Fibroblast of lung (primary cell): ENCODE results near the gene GFPT2. TPM values are rescaled to one million over a fixed set of nuclear protein-coding genes. Genes with fewer than 3 reads are reported as not detected.

Experiments
- DNase-seq, 2 donors: peaks; one replicate each; pipeline versions ENCODE4 v3.0.0 to v3.0.0-alpha.2; 2010; ENCODE audit warnings: low read depth in 2 of 2
- H2AFZ ChIP-seq: 2 replicates; pipeline ENCODE4 v1.5.1; 2012; ENCODE audit warnings: low read length, control low read depth, inconsistent platforms
- H3K27ac ChIP-seq: 2 replicates; pipeline ENCODE4 v1.5.1; 2011; ENCODE audit warnings: low read length, control low read depth; ENCODE audit not compliant: insufficient read depth
- H3K27me3 ChIP-seq: 2 replicates; pipeline ENCODE4 v1.5.1; 2011; ENCODE audit warnings: mild to moderate bottlenecking, low read length; ENCODE audit not compliant: control insufficient read depth, insufficient read depth
- H3K36me3 ChIP-seq: 2 replicates; pipeline ENCODE4 v1.5.1; 2011; ENCODE audit warnings: low read length; ENCODE audit not compliant: control insufficient read depth, insufficient read depth
- H3K4me1 ChIP-seq: 2 replicates; pipeline ENCODE4 v1.5.1; 2011; ENCODE audit warnings: low read length; ENCODE audit not compliant: control insufficient read depth, insufficient read depth; ENCODE audit errors: extremely low read depth
- H3K4me2 ChIP-seq: 2 replicates; pipeline ENCODE4 v1.5.1; 2011; ENCODE audit warnings: low read length, control low read depth; ENCODE audit not compliant: insufficient read depth; ENCODE audit errors: extremely low read depth
- H3K4me3 ChIP-seq, 4 experiments: fragments of 200-600 bp in 1 of 4; sonication (generic) in 1 of 4; replicated peaks in 1 of 4; 2 replicates each; pipeline ENCODE4 v1.5.1; 2011 to 2016; ENCODE audit warnings: low read length in 4 of 4, low read depth in 3 of 4, mild to moderate bottlenecking in 3 of 4, control low read depth in 2 of 4, inconsistent platforms in 1 of 4, mixed read lengths in 1 of 4; ENCODE audit not compliant: insufficient read depth in 1 of 4; ENCODE audit errors: control extremely low read depth in 1 of 4
- H3K79me2 ChIP-seq: 2 replicates; pipeline ENCODE4 v1.5.1; 2012; ENCODE audit warnings: mild to moderate bottlenecking, low read length, inconsistent platforms; ENCODE audit not compliant: control insufficient read depth, insufficient read depth
- H3K9ac ChIP-seq: 2 replicates; pipeline ENCODE4 v1.5.1; 2011; ENCODE audit warnings: mild to moderate bottlenecking, low read length, control low read depth; ENCODE audit not compliant: insufficient read depth
- H3K9me3 ChIP-seq: 2 replicates; pipeline ENCODE4 v1.5.1; 2012; ENCODE audit warnings: low read depth, low read length; ENCODE audit not compliant: control insufficient read depth, insufficient read depth
- H4K20me1 ChIP-seq: 2 replicates; pipeline ENCODE4 v1.5.1; 2011; ENCODE audit warnings: low read length; ENCODE audit not compliant: control insufficient read depth, insufficient read depth; ENCODE audit errors: extremely low read depth
- CTCF ChIP-seq, 2 donors: IDR thresholded peaks in 1 of 2; conservative IDR thresholded peaks in 1 of 2; 1 replicate in 1 of 2; 2 replicates in 1 of 2; pipeline ENCODE4 v1.5.1; 2011 to 2012; ENCODE audit warnings: low read length in 2 of 2, control low read depth in 1 of 2, inconsistent platforms in 1 of 2, low read depth in 1 of 2, mild to moderate bottlenecking in 1 of 2
- EZH2 ChIP-seq: IDR thresholded peaks from 2 replicates; pipeline ENCODE4 v1.5.1; 2012; ENCODE audit warnings: low read length, control low read depth, mild to moderate bottlenecking; ENCODE audit errors: missing control alignments
- polyA plus RNA-seq, 2 donors: library from polyadenylated mRNA; depleted of rRNA in 1 of 2; stranded (reverse) in 1 of 2; unstranded in 1 of 2; fragments of >200 nt; gene quantifications; 2 replicates each; pipeline ENCODE4 v1.2.1, GENCODE V29; 2011 to 2012; ENCODE audit warnings: missing spikeins in 1 of 2
- total RNA-seq: library from RNA; depleted of rRNA; stranded (reverse); fragments of >200 nt; gene quantifications from 2 replicates; pipeline ENCODE4 v1.2.1, GENCODE V29; 2014

GFPT2 gene
- total and polyA plus RNA-seq, 2 donors (not counting 1 experiment from before 2014, with no cell fraction given) = 6.1 to 19.3 TPM

DNA sequence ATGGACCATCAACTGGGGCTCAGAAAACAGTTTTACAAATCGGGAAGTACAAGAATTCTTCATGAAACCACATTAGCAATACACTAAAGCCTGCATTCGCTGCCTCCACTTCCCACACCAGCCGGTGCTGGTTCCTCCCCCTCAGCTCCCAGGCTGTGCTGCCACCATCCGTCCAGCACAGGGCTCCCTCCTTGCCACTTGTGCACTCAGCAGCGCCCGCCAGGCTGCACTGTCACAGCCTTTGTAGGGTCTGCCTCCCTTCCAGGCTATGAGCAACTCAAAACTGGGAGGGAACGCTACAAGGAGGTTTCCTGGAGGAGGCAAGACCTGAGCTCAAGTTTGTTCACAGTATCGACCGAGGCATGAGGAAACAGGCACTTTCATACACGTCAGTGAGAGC, 69.0 kb downstream of the GFPT2 start:
- Histone ChIP-seq H3K4me1 (no peaks in the 10 kb centered on the region), H3K27ac (no peak overlapping the region), H3K36me3 (peaks cover 2% of the 10 kb centered on the region), H3K79me2 (no peaks in the 10 kb centered on the region), H3K9ac (no peak overlapping the region), H3K4me3 (no peak overlapping the region), H3K4me2 (no peak overlapping the region), H3K27me3 (no peaks in the 10 kb centered on the region), H3K9me3 (no peaks in the 10 kb centered on the region), H4K20me1 (no peaks in the 10 kb centered on the region), H2AFZ (no peak overlapping the region)
- DNase-seq = no peak
- TF ChIP-seq EZH2 (no peak), CTCF (conservative IDR thresholded peaks at IDR 0.05 in 1 of 2, IDR thresholded peaks at IDR 0.05 in 1 of 2; ENCODE audit: low read depth in 1 of 2, low read length in 2 of 2) (no peak)

- Histone ChIP-seq H3K27ac (no peak overlapping the region), H4K20me1 (no peaks in the 10 kb centered on the region), H3K4me1 (no peaks in the 10 kb centered on the region), H3K9me3 (no peaks in the 10 kb centered on the region), H3K9ac (no peak overlapping the region), H2AFZ (no peak overlapping the region), H3K4me2 (no peak overlapping the region), H3K27me3 (no peaks in the 10 kb centered on the region), H3K4me3 (no peak overlapping the region), H3K36me3 (peaks cover 2% of the 10 kb centered on the region), H3K79me2 (no peaks in the 10 kb centered on the region)
- no peak for TF ChIP-seq EZH2
- TF ChIP-seq CTCF (conservative IDR thresholded peaks at IDR 0.05 in 1 of 2, IDR thresholded peaks at IDR 0.05 in 1 of 2; ENCODE audit: low read depth in 1 of 2, low read length in 2 of 2) = no peak
- peak; percentile 31 to 68 for DNase-seq
These were observed 70.0 kb downstream of the GFPT2 start for GRCh38 chr5:180283026-180283615.

- H3K4me2 ChIP-seq = no peak overlapping the region
- no peak for TF ChIP-seq CTCF (conservative IDR thresholded peaks at IDR 0.05 in 1 of 2, IDR thresholded peaks at IDR 0.05 in 1 of 2; ENCODE audit: low read depth in 1 of 2, low read length in 2 of 2)
- no peak for TF ChIP-seq EZH2
- no peak overlapping the region for H3K27ac ChIP-seq
- H3K27me3 ChIP-seq = no peaks in the 10 kb centered on the region
- no peaks in the 10 kb centered on the region for H4K20me1 ChIP-seq
- H3K79me2 ChIP-seq = no peaks in the 10 kb centered on the region
- no peak overlapping the region for H3K9ac ChIP-seq
- H3K4me1 ChIP-seq = no peaks in the 10 kb centered on the region
- no peaks in the 10 kb centered on the region for H3K9me3 ChIP-seq
- no peak overlapping the region for H2AFZ ChIP-seq
- H3K36me3 ChIP-seq = peaks cover 2% of the 10 kb centered on the region
- no peak overlapping the region for H3K4me3 ChIP-seq
- no peak for DNase-seq
These were observed 70.9 kb downstream of the GFPT2 start for GRCh38 chr5:180282281-180282680.
